Measurements from ENCODE around the gene ZBED4. TPM values are rescaled to one million over a fixed set of nuclear protein-coding genes. Genes with fewer than 3 reads are reported as not detected.
A peak's percentile ranks its signal among the peaks of the same experiment; 100 is the strongest.

The ZBED4 gene
- total RNA-seq, 1 experiment from 2014 or later: 23.0 TPM

GRCh38 chr22:49827853-49828598 lies 25.6 kb upstream of the ZBED4 start, which contains the start of gene BRD1:
Gene BRD1, minus strand, starts transcription at chr22:49827873. Its CDS starts 3,556 bp downstream, at chr22:49824317.
- no peak within 1 kb of the TSS for H2BK20ac ChIP-seq (ENCODE audit: low read depth, low read length, poor library complexity, severe bottlenecking)
- peaks cover 6% of the 10 kb centered on the region for H3K79me1 ChIP-seq (ENCODE audit: insufficient read depth, low read depth, low read length, poor library complexity, severe bottlenecking)
- H2BK120ac ChIP-seq (ENCODE audit: low read depth, low read length, poor library complexity, severe bottlenecking): no peak within 1 kb of the TSS
- H4K5ac ChIP-seq (ENCODE audit: insufficient read length, low read depth, low read length): no peak within 1 kb of the TSS
- no peak within 1 kb of the TSS for H2AFZ ChIP-seq (ENCODE audit: low read length)
- no peak within 1 kb of the TSS for H3K56ac ChIP-seq (ENCODE audit: insufficient read length, low read depth, low read length)
- Mint-ChIP-seq H3K36me3 (ENCODE audit: insufficient read depth in 1 of 3, low read depth in 3 of 3) (peaks cover 28 to 52% (median 48%) of the 10 kb centered on the region in 3 experiments), H3K4me3 (peak within 1 kb of the TSS; percentile 82 to 87), H3K27me3 (ENCODE audit: low read depth) (peaks cover 37% of the 10 kb centered on the region), H3K27ac (no peak within 1 kb of the TSS; a peak in 1 of 7 replicates), H3K4me1 (peaks cover 15 to 20% of the 10 kb centered on the region in 2 experiments), H3K9me3 (peaks cover 20 to 43% of the 10 kb centered on the region in 2 experiments)
- H2BK12ac ChIP-seq (ENCODE audit: insufficient read length, low read depth, low read length): no peak within 1 kb of the TSS
- H3K9me3 ChIP-seq (ENCODE audit: control insufficient read depth, low read depth, low read length): no peaks in the 10 kb centered on the region
- no peaks in the 10 kb centered on the region for H3K4me1 ChIP-seq (ENCODE audit: insufficient read depth, low read length)
- H3K23ac ChIP-seq (ENCODE audit: insufficient read length, low read depth, low read length): no peak within 1 kb of the TSS
- peak within 1 kb of the TSS; percentile 85 for H3K14ac ChIP-seq (ENCODE audit: insufficient read depth, low read length)
- peak; percentile 28 for DNase-seq
- TF ChIP-seq CTCF (conservative IDR thresholded peaks at IDR 0.05): no peak
- H3K27ac ChIP-seq (ENCODE audit: insufficient read length, low read depth, low read length): no peak within 1 kb of the TSS
- no peak within 1 kb of the TSS for H4K8ac ChIP-seq (replicated peaks; ENCODE audit: insufficient read length, low read depth, low read length)
- no peaks in the 10 kb centered on the region for H3K27me3 ChIP-seq (ENCODE audit: insufficient read depth, low read length)
- H3K4ac ChIP-seq (ENCODE audit: low read depth, low read length): no peak within 1 kb of the TSS
- peak within 1 kb of the TSS; percentile 8 for H3K9ac ChIP-seq (ENCODE audit: extremely low read depth, insufficient read length, low read length)
- H3K79me2 ChIP-seq (ENCODE audit: insufficient read depth, low read length): peaks cover 34% of the 10 kb centered on the region; the same call in 1 of the 2 replicates
- H2BK15ac ChIP-seq (ENCODE audit: low read depth, low read length): no peak within 1 kb of the TSS
- H3K18ac ChIP-seq (ENCODE audit: insufficient read length, low read depth, low read length): peak within 1 kb of the TSS; percentile 73
- no peak within 1 kb of the TSS for H2BK5ac ChIP-seq (ENCODE audit: insufficient read length, low read length)
- peaks cover 9% of the 10 kb centered on the region for H3K23me2 ChIP-seq (ENCODE audit: insufficient read length, low read depth, low read length, poor library complexity, severe bottlenecking)
- H4K20me1 ChIP-seq (ENCODE audit: control insufficient read depth, insufficient read depth, insufficient read length): no peaks in the 10 kb centered on the region
- H2AK5ac ChIP-seq (ENCODE audit: insufficient read length, low read length): no peak within 1 kb of the TSS
- no peak within 1 kb of the TSS for H3T11ph ChIP-seq (ENCODE audit: low read length)
- WGBS (ENCODE audit: extremely low coverage, insufficient read length, low lambda C conversion rate): no CpG with 5 or more reads among the region's 54 CpGs
- H4K91ac ChIP-seq (ENCODE audit: insufficient read length, low read depth, low read length): no peak within 1 kb of the TSS
- peak within 1 kb of the TSS; percentile 74 for H3K4me2 ChIP-seq (ENCODE audit: insufficient read depth, insufficient read length, low read length)

Data from H9 (cell line).